Activated B cell treated with CpG ODN at 0.5 μM for 24 hours (primary cell): Measurements from ENCODE around the gene MZF1. TPM values are rescaled to one million over a fixed set of nuclear protein-coding genes. Genes with fewer than 3 reads are reported as not detected.

Experiments
- ATAC-seq: fragments of 200-7000 bp; cut with Tn5 transposase; one replicate; pipeline ENCODE4 v1.10.0; 2021; ENCODE audit warnings: low read depth, mild to moderate bottlenecking, moderate library complexity
- CTCF ChIA-PET: fragments of 350-600 bp; sonication (Branson Sonifier 250); formaldehyde crosslinking; loops from one replicate; lab custom pipeline; 2021; ENCODE audit warnings: antibody characterized with exemption; lab: Charles Lee
- POLR2A ChIA-PET: fragments of 350-600 bp; sonication (Branson Sonifier 250); formaldehyde crosslinking; loops from one replicate; lab custom pipeline; 2021; ENCODE audit warnings: antibody characterized with exemption; lab: Charles Lee
- DNase-seq: peaks from one replicate; pipeline ENCODE4 v3.0.0; 2022
- H3K27ac Mint-ChIP-seq: one replicate; pipeline ENCODE4 v1.8.0; 2020; ENCODE audit warnings: mixed read lengths
- H3K27me3 Mint-ChIP-seq: one replicate; pipeline ENCODE4 v1.8.0; 2021; ENCODE audit warnings: mixed read lengths
- H3K36me3 Mint-ChIP-seq: one replicate; pipeline ENCODE4 v1.8.0; 2021; ENCODE audit warnings: low read depth, mixed read lengths
- H3K4me1 Mint-ChIP-seq: one replicate; pipeline ENCODE4 v1.8.0; 2021; ENCODE audit warnings: mixed read lengths
- H3K4me3 Mint-ChIP-seq: one replicate; pipeline ENCODE4 v1.8.0; 2020; ENCODE audit warnings: mild to moderate bottlenecking, mixed read lengths
- H3K9me3 Mint-ChIP-seq: one replicate; pipeline ENCODE4 v1.8.0; 2020; ENCODE audit warnings: mixed read lengths
- intact Hi-C: fragments of 100-400 bp; cut with micrococcal nuclease; formaldehyde crosslinking; loops from one replicate; pipeline ENCODE4 v1.15.1; 2024
- total RNA-seq: library from RNA; stranded (reverse); gene quantifications from 2 replicates; pipeline ENCODE4 v1.2.3, GENCODE V29; 2022
- TF ChIP-seq, protein P1 (sequence below): fragments of 200-600 bp; IDR thresholded peaks from one replicate; pipeline ENCODE4 v1.8.0; 2022; ENCODE audit warnings: antibody characterized with exemption, mild to moderate bottlenecking

The MZF1 gene
- total RNA-seq, 1 donor from 2014 or later: 54.5 TPM

DNA sequence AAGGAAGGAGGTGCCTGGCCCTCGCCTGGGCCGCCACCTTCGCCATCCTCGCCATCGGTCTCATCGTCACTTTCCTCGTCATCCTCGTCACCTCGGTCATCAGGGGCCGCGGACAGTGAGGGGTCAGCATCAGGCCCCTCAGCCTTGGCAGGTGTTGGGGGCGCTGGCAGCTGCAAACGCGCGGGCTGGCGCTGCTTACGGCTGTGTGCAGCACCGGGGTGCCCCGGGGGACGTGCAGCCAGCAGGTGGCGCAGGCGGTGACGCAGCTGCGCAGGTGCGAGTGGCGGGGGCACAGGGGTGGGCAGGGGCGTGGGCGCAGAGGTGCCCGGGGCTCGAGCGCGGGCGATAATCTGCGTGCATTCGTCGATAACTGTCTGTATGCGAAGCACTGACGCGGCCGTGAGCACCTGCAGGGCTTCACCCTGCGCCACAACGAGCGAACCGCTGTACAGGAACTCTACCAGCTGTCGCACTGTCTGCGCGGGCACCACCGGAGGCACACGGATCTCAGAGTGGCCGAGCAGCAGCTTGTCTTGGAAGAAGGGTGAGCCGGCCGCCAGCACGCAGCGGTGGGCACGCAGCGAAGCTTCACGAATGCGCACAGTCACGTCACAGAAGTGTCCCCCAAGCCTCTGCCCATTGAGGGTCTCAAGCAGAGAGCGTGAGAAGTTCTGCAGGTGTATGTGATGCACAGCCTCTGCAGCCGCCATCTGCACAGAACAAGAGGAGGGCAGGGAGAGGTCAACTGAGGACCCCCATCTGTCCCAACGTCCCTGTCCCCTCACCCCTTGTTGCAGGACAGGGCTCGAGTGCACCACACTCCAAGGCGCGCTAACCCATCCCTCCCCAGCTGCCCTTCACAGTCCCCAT lies 55.9 kb downstream of the MZF1 start:
- H3K4me3 Mint-ChIP-seq: no peak overlapping the region
- DNase-seq (no peak), ATAC-seq (no peak)
- peaks cover 31% of the 10 kb centered on the region for H3K36me3 Mint-ChIP-seq
- TF ChIP-seq, protein P1, sequence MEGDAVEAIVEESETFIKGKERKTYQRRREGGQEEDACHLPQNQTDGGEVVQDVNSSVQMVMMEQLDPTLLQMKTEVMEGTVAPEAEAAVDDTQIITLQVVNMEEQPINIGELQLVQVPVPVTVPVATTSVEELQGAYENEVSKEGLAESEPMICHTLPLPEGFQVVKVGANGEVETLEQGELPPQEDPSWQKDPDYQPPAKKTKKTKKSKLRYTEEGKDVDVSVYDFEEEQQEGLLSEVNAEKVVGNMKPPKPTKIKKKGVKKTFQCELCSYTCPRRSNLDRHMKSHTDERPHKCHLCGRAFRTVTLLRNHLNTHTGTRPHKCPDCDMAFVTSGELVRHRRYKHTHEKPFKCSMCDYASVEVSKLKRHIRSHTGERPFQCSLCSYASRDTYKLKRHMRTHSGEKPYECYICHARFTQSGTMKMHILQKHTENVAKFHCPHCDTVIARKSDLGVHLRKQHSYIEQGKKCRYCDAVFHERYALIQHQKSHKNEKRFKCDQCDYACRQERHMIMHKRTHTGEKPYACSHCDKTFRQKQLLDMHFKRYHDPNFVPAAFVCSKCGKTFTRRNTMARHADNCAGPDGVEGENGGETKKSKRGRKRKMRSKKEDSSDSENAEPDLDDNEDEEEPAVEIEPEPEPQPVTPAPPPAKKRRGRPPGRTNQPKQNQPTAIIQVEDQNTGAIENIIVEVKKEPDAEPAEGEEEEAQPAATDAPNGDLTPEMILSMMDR: no peak
- ChIA-PET POLR2A (interaction anchor here (0.7 to 0.9 kb wide), 2 partner anchors 9 to 27 kb away, joined by 3 read pairs; partner anchors contain the start of gene TRIM28), CTCF (no interaction called here)
- H3K27me3 Mint-ChIP-seq: no peaks in the 10 kb centered on the region
- no peak overlapping the region for H3K27ac Mint-ChIP-seq
- peaks cover 48% of the 10 kb centered on the region for H3K4me1 Mint-ChIP-seq
- intact Hi-C loops: loop anchor here (5.0 kb wide), 3 partner anchors 40 to 1110 kb away; partner anchors contain the start of genes ZNF446 and ZNF544
- no peaks in the 10 kb centered on the region for H3K9me3 Mint-ChIP-seq

DNA sequence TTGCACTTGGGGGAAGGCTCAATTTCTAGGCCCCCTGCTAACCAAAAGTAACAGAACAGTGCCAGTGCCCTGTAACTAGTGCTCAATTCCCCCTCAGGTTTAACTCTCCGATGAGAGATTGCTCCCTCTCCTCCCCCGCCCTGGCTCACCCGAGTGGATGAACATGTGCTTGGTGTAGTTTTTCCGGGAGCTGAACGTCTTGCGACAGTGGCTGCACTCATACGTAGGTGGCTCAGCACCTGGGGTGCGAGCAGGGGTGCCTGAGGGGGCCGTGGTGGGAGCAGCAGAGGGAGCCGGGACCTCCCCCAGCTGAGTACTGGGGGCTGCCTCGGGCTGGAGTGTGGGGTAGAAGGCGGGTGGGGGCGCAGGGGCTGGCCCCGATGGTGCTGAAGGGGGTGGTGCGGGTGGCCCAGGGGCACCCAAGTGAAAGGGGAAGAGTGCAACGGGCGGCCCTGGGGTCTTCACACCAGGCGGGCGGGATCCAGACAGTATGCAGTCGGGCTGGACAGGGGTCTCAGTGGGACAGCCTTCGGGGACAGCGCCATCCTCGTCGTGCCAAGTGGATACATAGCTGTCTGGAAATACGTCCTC lies 56.8 kb downstream of the MZF1 start:
- Mint-ChIP-seq H3K27me3 (no peaks in the 10 kb centered on the region), H3K4me3 (no peak overlapping the region), H3K9me3 (no peaks in the 10 kb centered on the region), H3K27ac (no peak overlapping the region), H3K4me1 (peaks cover 48% of the 10 kb centered on the region), H3K36me3 (peaks cover 31% of the 10 kb centered on the region)
- ATAC-seq (no peak), DNase-seq (no peak)
- intact Hi-C loops: loop anchor here (5.0 kb wide), 3 partner anchors 39 to 1109 kb away; partner anchors contain the start of genes ZNF446 and ZNF544
- POLR2A ChIA-PET: interaction anchor here (0.6 to 0.9 kb wide), 3 partner anchors 8 to 39 kb away, joined by 3 read pairs; partner anchors contain the start of genes CHMP2A and TRIM28
- CTCF ChIA-PET: no interaction called here
- TF ChIP-seq, protein P1: no peak

DNA sequence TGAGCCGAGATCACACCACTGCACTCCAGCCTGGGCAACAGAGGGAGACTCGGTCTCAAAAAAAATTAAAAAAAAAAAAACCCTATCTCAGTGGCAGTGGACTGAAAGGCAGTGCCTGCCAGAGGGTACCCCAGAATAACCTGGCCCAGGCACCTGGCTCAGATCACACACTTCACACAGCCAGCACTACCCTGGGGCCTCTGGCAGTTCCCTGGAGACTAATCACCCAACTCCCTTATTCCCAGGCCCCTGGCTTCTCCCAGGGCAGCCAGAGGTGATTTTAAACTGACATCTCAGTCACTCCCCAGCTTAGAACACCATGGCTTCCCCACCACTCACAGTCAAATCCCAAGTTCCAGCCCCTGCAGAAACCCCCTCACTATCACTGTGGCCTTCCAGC lies 57.9 kb downstream of the MZF1 start:
- ChIA-PET POLR2A (no interaction called here), CTCF (no interaction called here)
- no peak for DNase-seq
- TF ChIP-seq, protein P1: no peak
- Mint-ChIP-seq H3K36me3 (peaks cover 31% of the 10 kb centered on the region), H3K4me1 (peaks cover 45% of the 10 kb centered on the region), H3K27ac (no peak overlapping the region), H3K9me3 (no peaks in the 10 kb centered on the region), H3K4me3 (peak overlapping the region; percentile 20), H3K27me3 (no peaks in the 10 kb centered on the region)
- intact Hi-C loops: loop anchor here (5.0 kb wide), 3 partner anchors 38 to 1108 kb away; partner anchors contain the start of genes ZNF446 and ZNF544
- no peak for ATAC-seq

DNA sequence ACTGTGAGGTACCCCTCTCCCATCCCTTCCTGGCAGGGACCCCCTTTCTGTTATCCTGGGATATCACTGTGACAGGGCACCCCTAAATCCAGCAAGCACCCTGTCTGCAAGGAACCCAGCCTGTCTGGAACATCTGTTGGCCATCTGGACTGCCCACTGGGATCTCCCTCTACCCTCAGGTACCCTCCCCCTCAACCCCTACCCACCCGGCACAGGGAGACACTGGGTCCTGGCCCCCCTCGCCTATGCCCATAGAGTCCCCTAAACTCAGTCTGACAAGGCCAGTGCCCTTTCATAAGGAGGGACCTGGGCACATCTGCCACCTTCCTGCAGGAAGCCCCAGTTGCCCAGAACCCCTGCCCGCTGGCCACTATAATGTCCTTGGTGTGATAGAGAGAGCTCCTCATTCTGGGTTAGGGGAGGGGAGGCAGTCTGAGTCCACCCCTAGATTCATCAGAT lies 58.5 kb downstream of the MZF1 start:
- TF ChIP-seq, protein P1: no peak
- peak overlapping the region; percentile 24 for H3K27ac Mint-ChIP-seq
- H3K9me3 Mint-ChIP-seq: no peaks in the 10 kb centered on the region
- ATAC-seq (no peak), DNase-seq (no peak)
- ChIA-PET POLR2A (interaction anchor here (0.5 to 1.1 kb wide), 6 partner anchors 10 to 61 kb away, joined by 3 to 7 read pairs (median 5); partner anchors contain the start of gene TRIM28), CTCF (interaction anchor here (0.7 to 1.2 kb wide), 6 partner anchors 14 to 66 kb away, joined by 3 to 14 read pairs (median 4); no protein-coding TSS in a partner anchor)
- H3K36me3 Mint-ChIP-seq: peaks cover 27% of the 10 kb centered on the region
- H3K4me1 Mint-ChIP-seq: peaks cover 38% of the 10 kb centered on the region
- H3K4me3 Mint-ChIP-seq: peak overlapping the region; percentile 63
- no peaks in the 10 kb centered on the region for H3K27me3 Mint-ChIP-seq
- intact Hi-C loops: loop anchor here (1.0 to 5.0 kb wide), 5 partner anchors 15 to 1107 kb away; partner anchors contain the start of genes ZNF446 and ZNF544
